ENCODE data around the gene GYPC. TPM values are rescaled to one million over a fixed set of nuclear protein-coding genes. Genes with fewer than 3 reads are reported as not detected.

Gene GYPC
- total RNA-seq, 1 donor from 2014 or later, result 377 TPM

- no peak for DNase-seq (ENCODE audit: low read depth in 2 of 2)
Measured at GRCh38 chr2:126729896-126730295, 73.9 kb downstream of the GYPC start.

GRCh38 chr2:126730655-126731054, 74.7 kb downstream of the GYPC start:
- no peak for DNase-seq (ENCODE audit: low read depth in 2 of 2)

- DNase-seq (ENCODE audit: low read depth in 2 of 2), result no peak
Measured at GRCh38 chr2:126731353-126731752, 75.4 kb downstream of the GYPC start.

- DNase-seq (ENCODE audit: low read depth in 2 of 2), result no peak
Measured at GRCh38 chr2:126732682-126733245, 76.8 kb downstream of the GYPC start.

GRCh38 chr2:126733795-126734194, 77.8 kb downstream of the GYPC start:
- no peak for DNase-seq (ENCODE audit: low read depth in 2 of 2)

GRCh38 chr2:126736133-126736874, 80.3 kb downstream of the GYPC start:
- DNase-seq (ENCODE audit: low read depth in 2 of 2), result no peak

GRCh38 chr2:126739141-126739540, 83.2 kb downstream of the GYPC start:
- DNase-seq (ENCODE audit: low read depth in 2 of 2), result no peak

GRCh38 chr2:126744640-126745039, 88.7 kb downstream of the GYPC start:
- DNase-seq (ENCODE audit: low read depth in 2 of 2), result no peak

Other genes with a start within 250 kb of the GYPC start
- not detected in 2 replicates for gene TEX51, start 242.7 kb downstream of the GYPC start, total RNA-seq

All from dermis microvascular lymphatic vessel endothelial cell (primary cell).